Kidney (tissue), 14 donors: ENCODE results near the gene CTIF. TPM values are rescaled to one million over a fixed set of nuclear protein-coding genes. Genes with fewer than 3 reads are reported as not detected.
A peak's percentile ranks its signal among the peaks of the same experiment; 100 is the strongest.

ENCODE experiments used
- DNase-seq, 5 donors: peaks; one replicate each; pipeline ENCODE4 v3.0.0-alpha.2; 2013 to 2020
- FAIRE-seq: peaks from 2 replicates; lab custom pipeline; 2012; peaks lifted over from hg19 to GRCh38; lab: Jason Lieb, UNC
- H3K27ac ChIP-seq, 2 donors: one replicate each; pipeline ENCODE4 v1.7.0; 2013; ENCODE audit warnings: low read depth in 2 of 2, low read length in 2 of 2, inconsistent platforms in 1 of 2
- H3K27me3 ChIP-seq: one replicate; pipeline ENCODE4 v1.7.1; 2013; ENCODE audit warnings: low read length, inconsistent platforms; ENCODE audit not compliant: control insufficient read depth, insufficient read depth
- H3K36me3 ChIP-seq, 3 donors: one replicate each; pipeline versions ENCODE4 v1.7.0 to v1.7.1; 2013; ENCODE audit warnings: low read length in 3 of 3, control low read depth in 1 of 3, inconsistent platforms in 1 of 3; ENCODE audit not compliant: insufficient read depth in 3 of 3, control insufficient read depth in 2 of 3
- H3K4me1 ChIP-seq, 3 donors: one replicate each; pipeline versions ENCODE4 v1.7.0 to v1.7.1; 2013; ENCODE audit warnings: low read length in 3 of 3, inconsistent platforms in 1 of 3, low read depth in 1 of 3; ENCODE audit not compliant: control insufficient read depth in 2 of 3, insufficient read depth in 2 of 3
- H3K4me3 ChIP-seq, 3 donors: one replicate each; pipeline versions ENCODE4 v1.7.0 to v1.8.1; 2013; ENCODE audit warnings: low read length in 3 of 3, control low read depth in 1 of 3, inconsistent platforms in 1 of 3
- H3K9ac ChIP-seq, 3 donors: one replicate each; pipeline versions ENCODE4 v1.7.0 to v1.7.1; 2013; ENCODE audit warnings: low read length in 3 of 3, control low read depth in 1 of 3, inconsistent platforms in 1 of 3
- H3K9me3 ChIP-seq, 3 donors: one replicate each; pipeline versions ENCODE4 v1.7.0 to v1.7.1; 2013; ENCODE audit warnings: low read length in 3 of 3, control low read depth in 1 of 3, inconsistent platforms in 1 of 3; ENCODE audit not compliant: control insufficient read depth in 2 of 3, insufficient read depth in 1 of 3
- CTCF ChIP-seq: IDR thresholded peaks from 3 replicates; pipeline ENCODE4 v1.5.1; 2012; ENCODE audit warnings: mild to moderate bottlenecking, moderate library complexity, borderline replicate concordance; ENCODE audit not compliant: insufficient read depth; ENCODE audit errors: extremely low read depth
- intact Hi-C: fragments of 100-400 bp; cut with DNase I; formaldehyde crosslinking; loops from one replicate; pipeline ENCODE4 v1.11.1; 2022
- polyA plus RNA-seq: library from polyadenylated mRNA; stranded (reverse); fragments of 350-450 nt; fragmentation: Illumina TruSeq; extraction: RNeasy Lipid Tissue Mini Kit (QIAGEN cat#74804); gene quantifications from one replicate; pipeline ENCODE4 v1.2.3, GENCODE V29; 2014; ENCODE audit warnings: low read depth, low replicate concordance; ENCODE audit not compliant: insufficient read depth
- total RNA-seq: library from RNA; stranded (reverse); fragmentation: NEBNext Ultra II Directional; extraction: Animal tissue kit (Norgen Biotek cat#: 25700); gene quantifications from one replicate; pipeline ENCODE4 v1.2.1, GENCODE V29; 2021
- donor health status: control.
- donor health status: control.
- donor health status: control.
- donor health status: control.
- donor health status: control.
- donor health status: DM: yes; HTN: yes; CAD: no.
- donor health status: Normal renal cell carcinoma (clear cell type).

CTIF gene
- total and polyA plus RNA-seq, 2 donors from 2014 or later, result 37.3 to 41.9 TPM

- H3K36me3 ChIP-seq, result no peaks in the 10 kb centered on the region
- intact Hi-C loops, result no loop called here
- no peak overlapping the region for H3K9ac ChIP-seq
- H3K27ac ChIP-seq, result no peak overlapping the region
- H3K4me1 ChIP-seq, result peaks cover 0 to 4% (median 0%) of the 10 kb centered on the region in 3 donors
- no peak for TF ChIP-seq CTCF
- no peaks in the 10 kb centered on the region for H3K9me3 ChIP-seq
- H3K4me3 ChIP-seq, result no peak overlapping the region
- no peaks in the 10 kb centered on the region for H3K27me3 ChIP-seq
- DNase-seq, result no peak
- no peak for FAIRE-seq
Observed at GRCh38 chr18:48795696-48796095, 256.9 kb downstream of the CTIF start.

GRCh38 chr18:48796491-48797205, 257.8 kb downstream of the CTIF start:
- FAIRE-seq (no peak), DNase-seq (no peak)
- Histone ChIP-seq H3K4me1 (peaks cover 0 to 7% (median 4%) of the 10 kb centered on the region in 3 donors), H3K9ac (no peak overlapping the region), H3K36me3 (no peaks in the 10 kb centered on the region), H3K4me3 (no peak overlapping the region), H3K27ac (no peak overlapping the region), H3K9me3 (no peaks in the 10 kb centered on the region), H3K27me3 (no peaks in the 10 kb centered on the region)
- intact Hi-C loops, result no loop called here
- no peak for TF ChIP-seq CTCF

- Histone ChIP-seq H3K4me3 (no peak overlapping the region), H3K27ac (no peak overlapping the region), H3K9ac (no peak overlapping the region), H3K27me3 (no peaks in the 10 kb centered on the region), H3K36me3 (no peaks in the 10 kb centered on the region), H3K9me3 (no peaks in the 10 kb centered on the region), H3K4me1 (peaks cover 0 to 15% (median 15%) of the 10 kb centered on the region in 3 donors)
- intact Hi-C loops, result no loop called here
- DNase-seq (peak; percentile 37 to 69 (median 64)), FAIRE-seq (no peak)
- TF ChIP-seq CTCF, result no peak
Observed at GRCh38 chr18:48797841-48798255, 259.0 kb downstream of the CTIF start.
